ENCODE measurements around the gene CSGALNACT2.

DNA sequence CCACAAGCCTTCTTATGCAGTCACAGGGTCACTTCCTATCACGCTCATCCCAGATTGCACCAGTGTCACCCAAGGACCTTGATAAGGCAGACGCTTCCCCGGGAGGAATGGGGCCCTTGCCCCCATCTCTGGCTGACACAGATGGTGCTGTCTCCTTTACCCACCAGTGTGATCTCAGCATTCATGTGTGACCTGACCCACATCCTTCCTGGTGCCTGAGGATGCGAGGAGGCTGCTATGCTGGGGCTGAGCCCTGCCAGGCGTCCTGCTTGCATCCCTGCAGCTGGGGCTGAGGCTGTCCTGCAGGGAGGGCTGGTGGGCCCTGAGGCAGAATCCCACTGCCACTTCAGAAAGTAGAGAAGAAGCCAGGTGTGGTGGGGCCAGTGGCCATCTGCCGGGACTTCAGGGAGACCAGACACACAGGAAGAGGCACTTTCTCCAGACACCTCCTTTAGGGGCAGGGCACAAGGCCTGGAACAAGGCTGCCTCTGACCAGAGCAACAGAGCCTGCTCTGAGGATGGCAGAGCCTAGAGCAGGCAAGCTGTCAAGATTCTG is 93.4 kb downstream of the CSGALNACT2 start:
- TF ChIP-seq, protein P1, sequence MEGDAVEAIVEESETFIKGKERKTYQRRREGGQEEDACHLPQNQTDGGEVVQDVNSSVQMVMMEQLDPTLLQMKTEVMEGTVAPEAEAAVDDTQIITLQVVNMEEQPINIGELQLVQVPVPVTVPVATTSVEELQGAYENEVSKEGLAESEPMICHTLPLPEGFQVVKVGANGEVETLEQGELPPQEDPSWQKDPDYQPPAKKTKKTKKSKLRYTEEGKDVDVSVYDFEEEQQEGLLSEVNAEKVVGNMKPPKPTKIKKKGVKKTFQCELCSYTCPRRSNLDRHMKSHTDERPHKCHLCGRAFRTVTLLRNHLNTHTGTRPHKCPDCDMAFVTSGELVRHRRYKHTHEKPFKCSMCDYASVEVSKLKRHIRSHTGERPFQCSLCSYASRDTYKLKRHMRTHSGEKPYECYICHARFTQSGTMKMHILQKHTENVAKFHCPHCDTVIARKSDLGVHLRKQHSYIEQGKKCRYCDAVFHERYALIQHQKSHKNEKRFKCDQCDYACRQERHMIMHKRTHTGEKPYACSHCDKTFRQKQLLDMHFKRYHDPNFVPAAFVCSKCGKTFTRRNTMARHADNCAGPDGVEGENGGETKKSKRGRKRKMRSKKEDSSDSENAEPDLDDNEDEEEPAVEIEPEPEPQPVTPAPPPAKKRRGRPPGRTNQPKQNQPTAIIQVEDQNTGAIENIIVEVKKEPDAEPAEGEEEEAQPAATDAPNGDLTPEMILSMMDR (conservative IDR thresholded peaks at IDR 0.05; ENCODE audit: low read depth, low read length) = no peak
- TF ChIP-seq EZH2 (IDR thresholded peaks at IDR 0.05; ENCODE audit: low read length, unreplicated experiment) = no peak
